ELR (cell line): ENCODE measurements around the gene MVB12B.
"Not testable (repeated sequence)": the region's sequence is repeated elsewhere in the genome, so short reads cannot be mapped to it uniquely, and the experiment has no call there.

Experiments
- DNase-seq: peaks from one replicate; pipeline ENCODE4 v3.0.0-alpha.2; 2015; ENCODE audit warnings: low read depth

Gene MVB12B, protein sequence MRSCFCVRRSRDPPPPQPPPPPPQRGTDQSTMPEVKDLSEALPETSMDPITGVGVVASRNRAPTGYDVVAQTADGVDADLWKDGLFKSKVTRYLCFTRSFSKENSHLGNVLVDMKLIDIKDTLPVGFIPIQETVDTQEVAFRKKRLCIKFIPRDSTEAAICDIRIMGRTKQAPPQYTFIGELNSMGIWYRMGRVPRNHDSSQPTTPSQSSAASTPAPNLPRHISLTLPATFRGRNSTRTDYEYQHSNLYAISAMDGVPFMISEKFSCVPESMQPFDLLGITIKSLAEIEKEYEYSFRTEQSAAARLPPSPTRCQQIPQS

DNA sequence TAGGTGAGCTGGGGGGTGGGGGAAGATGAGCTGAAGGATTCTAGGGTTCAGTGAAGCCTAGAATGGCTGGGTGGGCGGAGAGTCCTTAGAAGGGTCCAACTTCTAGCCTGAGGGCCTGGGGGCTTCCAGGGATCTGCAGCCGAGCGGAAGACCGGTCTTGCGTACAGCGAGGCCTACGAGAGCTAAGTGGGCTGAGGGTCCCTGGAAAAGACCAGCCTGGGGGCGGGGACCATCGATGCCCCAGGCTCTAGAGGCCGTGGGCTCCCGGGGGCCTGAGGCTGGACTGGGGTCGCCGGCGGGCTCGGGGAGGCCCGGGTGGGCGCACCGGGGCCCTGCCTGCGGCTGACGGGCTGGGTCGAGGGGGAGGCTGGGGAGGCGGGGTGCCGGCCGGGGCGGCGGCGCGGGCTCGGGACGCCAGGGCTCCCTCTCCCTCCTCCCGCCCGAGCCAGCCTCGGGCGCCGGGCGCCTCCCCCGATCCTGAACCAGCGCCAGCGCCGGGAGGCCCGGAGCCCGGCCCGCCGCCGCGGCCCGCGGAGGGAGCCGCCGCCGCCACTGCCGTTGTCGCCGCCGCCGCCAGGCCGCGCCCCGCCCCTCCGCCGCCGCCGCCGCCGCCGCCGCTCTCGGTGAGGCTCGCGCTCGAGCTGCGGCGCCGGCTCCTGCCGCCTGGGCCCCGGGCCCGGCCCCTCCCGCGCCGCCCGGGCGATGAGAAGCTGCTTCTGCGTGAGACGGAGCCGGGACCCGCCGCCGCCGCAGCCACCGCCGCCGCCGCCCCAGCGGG is at the start of gene MVB12B:
TSS of gene MVB12B (plus strand) at position 602 of the 778 bp plus-strand sequence. CDS start at position 703, 101 bp downstream.
- peak; percentile 47 for DNase-seq

DNA sequence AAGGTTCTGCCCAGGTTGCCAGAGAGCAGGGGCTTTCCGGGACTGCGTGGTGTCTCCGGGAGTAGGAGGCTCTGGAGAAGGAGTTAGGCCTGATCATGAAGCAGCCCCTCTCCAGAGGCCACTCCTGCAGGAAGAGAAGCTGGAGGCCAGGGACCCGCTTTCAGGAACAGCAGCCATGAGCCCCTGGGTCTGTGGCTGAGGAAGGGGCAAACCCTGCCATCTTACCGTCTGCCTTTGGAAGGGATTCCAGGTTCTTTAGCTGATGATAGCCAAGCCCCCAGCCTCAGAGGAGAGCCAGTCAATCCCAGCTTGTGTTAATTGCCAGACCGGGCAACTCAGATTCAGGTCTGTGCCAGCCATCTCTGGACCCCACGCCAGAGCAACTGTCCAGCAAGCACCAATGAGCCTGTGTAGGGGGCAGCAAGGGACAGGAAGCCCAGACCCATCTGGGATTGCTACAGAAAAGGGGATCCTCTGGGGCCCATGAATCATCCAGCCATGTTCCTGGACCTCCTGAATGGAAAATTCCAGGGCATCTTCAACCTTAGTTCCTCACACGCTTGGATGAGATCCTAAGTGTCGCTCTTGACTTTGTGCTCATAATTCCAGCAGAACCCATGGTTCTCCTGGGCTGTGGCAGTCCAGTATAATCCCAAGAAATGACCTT is 42.7 kb upstream of the MVB12B start:
- DNase-seq, result no peak

DNA sequence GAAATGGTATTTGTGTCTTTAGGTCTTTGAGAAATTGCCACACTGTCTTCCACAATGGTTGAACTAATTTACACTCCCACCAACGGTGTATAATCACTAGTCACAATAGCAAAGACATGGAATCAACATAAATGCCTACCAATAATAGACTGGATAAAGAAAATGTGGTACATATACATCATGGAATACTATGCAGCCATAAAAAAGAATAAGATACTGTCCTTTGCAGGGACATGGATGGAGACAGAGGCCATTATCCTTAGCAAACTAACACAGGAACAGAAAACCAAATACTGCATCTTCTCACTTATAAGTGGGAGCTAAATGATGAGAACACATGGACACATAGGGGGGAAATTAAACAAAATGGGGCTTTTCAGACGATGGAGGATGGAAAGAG is 41.0 kb upstream of the MVB12B start:
- not testable (repeated sequence) for DNase-seq

DNA sequence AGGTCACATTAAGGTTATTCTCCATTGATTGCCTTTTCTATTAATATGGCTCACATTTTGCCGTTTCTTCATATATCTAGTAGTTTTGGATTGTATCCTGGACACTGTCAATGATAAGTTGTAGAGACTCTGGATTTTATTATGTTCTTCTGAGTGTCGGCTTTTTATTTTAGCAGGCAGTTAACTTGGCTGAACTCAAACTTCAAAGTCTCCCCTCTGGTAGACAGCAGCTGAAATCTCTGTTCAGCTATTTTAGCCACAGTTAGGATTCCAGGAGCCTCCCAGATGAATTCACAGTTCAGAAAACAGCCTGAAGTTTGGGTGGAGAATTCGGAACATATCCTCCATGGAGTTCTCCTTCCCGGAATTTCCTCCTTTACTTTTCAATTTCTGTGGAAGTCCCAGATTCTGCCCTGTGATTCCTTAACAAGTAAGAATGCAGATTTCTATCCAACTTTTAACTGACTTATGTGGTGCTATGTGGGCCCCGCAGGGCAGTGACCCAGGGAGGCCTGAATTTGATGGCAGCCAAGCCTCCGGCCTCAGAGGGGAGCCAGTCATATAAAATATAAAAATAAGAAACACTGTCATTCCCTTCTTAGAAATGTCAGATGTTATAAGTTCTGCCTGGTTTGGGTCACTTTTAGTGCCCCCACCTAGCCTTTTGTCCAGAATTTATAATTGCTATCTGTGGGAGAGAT is 39.3 kb upstream of the MVB12B start:
- no peak for DNase-seq

DNA sequence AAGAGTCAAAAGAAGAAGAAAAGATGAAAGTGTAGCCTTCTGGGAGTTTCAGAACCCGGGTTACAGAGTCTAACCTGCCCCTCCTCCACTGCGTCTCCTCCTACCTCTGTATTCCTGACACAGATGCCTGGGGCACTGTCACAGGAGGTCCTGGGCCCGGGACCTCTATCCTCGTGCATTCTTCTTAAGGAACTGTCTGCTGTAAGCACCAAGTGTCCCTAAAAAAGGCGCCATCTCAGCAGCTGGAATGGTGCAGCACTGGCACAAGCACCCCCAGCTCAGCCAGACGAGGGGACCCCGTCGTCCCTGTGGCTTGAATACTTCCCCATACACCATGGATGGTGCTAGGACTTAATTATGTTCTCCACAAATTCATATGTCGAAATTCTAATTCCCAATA is 35.8 kb upstream of the MVB12B start:
- DNase-seq, result no peak

DNA sequence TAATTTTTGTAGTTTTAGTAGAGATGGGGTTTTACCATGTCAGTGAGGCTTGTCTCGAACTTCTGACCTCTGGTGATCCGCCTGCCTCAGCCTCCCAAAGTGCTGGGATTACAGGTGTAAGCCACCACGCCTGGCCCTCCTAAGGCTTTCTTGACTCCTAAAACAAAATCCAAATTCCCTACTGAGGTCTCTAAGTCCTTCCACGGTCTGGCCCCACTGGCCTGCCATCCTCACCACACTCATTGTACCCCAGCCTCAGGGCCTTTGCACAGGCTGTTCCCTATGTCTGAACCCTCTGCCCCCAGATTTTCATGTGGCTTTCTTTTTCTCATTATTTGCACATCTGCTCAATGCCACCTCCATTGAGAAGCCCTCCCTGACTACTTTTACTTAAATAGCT is 34.7 kb upstream of the MVB12B start:
- no peak for DNase-seq

DNA sequence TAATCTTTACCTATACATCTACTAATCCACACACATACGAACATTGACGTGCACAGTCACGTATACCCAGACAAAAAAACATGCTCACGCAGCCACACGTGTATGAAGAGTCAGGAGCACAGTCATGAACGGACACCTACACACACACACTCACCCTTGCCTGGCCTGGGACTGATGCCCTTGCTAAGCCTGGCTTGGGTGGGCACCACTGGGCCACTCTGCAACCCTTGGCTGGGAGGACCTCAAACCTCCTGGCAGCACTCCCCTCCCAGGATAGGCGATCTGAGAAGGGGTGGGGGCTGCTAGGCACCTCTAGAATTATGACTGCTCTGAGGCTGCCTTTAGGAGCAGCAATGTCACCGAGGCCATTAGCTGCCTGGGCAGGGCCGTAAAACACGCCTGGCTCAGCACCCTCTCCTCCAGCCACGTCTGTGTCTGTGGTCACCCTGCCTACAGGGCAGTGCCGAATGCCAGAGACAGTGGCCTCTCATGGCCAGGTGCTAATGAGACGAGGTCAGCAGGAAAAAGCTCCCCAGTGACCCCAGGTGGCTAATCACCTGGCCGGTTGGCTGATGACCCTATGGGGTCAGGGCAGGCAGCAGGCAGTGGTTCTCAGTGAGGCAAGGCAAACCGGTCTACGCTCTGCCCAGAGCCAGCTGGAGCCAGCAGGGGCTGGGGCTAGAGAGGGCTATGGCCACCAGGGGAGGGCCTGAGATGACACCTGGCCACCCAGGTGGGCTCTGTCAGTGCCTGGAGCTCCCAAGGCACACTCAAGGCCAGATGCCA is 33.7 kb upstream of the MVB12B start:
- no peak for DNase-seq

DNA sequence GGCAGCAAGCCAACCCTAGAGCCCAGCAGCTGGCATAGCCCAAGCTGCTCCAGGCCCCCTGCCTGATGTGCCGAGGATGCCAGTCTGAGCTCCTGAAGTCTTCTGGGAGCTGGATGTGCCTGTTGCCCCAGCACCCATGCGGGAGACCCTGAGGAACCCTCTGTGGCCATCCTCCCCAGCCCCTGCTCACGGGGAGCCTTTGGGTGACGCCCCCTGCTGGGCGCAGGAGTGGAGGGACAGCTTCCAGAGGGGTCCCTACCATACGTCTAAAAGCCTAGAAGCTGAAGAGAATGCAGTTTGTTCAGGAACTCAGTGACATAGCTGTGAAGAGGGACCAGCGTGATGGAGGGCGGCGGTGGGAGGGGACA is 33.1 kb upstream of the MVB12B start:
- no peak for DNase-seq

DNA sequence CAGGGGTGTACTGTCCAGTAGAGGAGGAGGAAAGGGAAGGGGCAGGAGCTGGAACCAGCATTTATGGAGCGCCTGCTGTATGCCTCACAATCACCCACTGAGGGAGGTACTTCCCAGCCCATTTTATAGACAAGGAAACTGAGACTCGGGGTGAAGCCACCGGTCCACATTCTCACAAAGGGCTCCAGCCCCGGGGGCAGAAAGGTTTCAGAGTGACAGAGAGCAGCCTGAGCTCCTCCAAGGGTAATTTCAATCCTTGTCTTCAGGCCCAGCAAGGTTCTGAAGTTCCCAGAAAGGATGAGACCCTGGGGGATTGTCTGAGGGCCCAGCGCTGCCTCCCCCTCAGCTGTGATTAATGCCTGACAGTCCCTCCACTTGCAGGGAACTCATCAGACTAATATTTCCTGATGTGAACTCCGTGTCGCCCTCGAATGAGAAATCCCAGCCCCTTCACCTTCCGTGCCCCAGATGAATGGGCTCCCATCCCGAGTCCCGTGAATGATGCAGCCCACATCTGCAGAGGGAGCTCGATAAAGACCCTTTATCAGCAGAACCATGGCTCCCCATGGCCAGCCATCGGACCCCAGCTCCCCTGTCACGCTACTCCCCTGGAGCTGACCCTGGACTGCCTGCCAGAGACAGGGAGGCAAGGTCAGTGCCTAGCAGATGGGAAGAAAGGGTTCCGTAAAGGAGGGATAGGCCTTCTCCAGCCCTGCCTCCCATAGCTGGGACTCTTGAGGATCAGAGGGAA is 32.1 kb upstream of the MVB12B start:
- DNase-seq, result no peak

DNA sequence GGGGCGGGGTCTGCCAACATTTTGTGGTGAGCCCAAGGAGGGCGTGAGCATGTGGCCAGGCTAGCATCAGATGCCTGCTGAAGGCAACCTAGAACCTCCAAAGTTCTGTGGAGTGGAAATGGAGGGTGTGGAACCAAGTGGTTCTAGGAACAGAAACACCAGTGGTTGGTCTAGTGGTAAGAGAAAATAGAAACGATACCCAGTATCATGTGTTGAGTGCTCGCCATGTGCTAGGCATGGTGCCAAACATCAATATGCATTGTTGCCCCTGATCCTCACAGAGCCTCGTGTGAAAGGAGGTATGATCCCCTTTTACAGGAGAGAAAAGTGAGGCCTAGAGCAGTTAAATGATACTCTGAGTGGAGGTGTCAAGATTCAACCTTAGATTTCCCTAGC is 31.5 kb upstream of the MVB12B start:
- no peak for DNase-seq

DNA sequence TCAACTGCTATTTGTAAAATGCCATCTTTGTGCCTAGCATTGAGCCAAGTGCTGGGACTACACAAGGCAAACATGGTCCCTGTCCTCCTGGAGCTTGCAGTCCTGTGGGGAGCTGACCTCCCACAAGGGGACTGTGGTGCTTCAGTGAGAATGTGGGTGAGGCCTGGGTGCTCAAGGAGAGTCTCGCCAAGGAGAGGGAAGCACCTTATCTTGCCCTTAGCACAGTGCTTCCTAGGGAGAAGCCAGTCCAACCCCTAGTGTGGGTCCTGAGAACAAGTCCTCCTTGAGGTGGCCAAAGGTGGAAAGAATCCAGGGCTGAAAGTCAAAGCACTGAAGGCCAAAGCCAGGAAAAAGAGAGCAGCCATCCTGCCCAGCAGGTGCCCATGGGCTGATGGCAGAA is 31.1 kb upstream of the MVB12B start:
- no peak for DNase-seq

DNA sequence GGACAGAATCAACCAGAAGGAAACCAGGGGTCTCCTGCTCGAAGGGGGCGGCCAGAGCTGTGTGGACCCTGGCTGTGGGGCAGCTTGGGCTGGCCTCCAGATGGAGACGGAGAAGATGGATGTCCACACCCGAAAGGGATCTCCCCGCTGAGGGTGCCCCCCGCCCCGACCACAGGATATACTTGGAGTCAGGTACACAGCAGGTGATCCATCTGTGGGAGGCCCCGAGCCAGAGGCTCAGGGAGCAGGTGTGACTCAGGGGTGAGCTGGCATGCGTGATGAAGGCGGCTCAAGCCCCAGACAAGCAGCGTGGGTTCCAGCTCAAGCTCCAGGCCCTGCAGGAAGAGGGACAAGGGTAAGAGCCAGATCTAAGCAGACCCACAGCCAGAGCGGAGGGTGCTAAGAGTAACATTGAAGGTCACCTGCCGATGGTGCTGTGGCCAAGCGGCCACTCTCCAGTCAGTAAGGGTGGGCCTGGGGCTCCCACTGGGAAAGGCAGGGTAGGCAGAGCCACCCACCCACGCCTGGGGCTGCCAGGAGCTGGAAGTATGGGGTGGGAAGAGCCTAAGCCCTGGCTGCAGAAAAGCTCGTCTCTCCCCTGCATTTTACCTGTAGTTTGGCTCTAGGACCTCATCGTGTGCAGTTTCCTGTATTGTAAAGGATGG is 30.6 kb upstream of the MVB12B start:
- DNase-seq, result no peak

DNA sequence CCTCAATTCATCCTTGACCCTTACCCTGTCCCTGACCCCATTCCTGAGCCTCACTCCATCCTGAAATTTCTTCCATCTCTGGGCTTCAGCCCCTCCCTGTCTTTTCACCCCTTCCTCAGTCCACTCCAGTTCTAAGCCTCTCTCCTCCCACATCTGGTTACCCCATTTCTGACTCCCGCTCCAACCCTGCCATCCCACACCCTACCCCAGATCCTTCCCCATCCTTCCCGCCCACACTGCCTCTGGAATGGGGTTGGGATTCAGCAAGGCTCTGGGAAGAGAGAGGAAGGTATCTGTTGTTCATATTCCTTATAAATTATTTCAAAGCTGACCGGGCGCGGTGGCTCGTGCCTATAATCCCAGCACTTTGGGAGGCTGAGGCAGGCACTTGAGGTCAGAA is 29.9 kb upstream of the MVB12B start:
- no peak for DNase-seq

DNA sequence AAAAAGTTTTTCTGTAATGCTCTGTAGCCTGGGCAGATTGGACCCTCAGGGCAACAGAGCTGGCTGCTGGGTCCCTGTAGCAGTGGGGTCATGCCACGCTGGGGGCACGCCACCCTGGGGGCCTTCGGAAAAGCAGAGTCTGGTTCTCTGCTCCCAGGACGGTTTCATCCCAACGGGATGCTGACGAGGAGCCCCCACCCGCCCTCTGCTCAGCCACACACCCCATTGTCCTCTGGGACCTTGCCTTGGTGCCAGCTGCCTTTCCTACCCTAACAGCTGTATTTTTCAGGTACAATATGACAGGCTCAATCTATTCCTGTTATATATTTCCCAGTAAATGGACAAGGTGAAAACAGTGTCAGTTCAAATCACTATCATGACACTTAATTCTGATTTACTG is 29.0 kb upstream of the MVB12B start:
- DNase-seq, result no peak

DNA sequence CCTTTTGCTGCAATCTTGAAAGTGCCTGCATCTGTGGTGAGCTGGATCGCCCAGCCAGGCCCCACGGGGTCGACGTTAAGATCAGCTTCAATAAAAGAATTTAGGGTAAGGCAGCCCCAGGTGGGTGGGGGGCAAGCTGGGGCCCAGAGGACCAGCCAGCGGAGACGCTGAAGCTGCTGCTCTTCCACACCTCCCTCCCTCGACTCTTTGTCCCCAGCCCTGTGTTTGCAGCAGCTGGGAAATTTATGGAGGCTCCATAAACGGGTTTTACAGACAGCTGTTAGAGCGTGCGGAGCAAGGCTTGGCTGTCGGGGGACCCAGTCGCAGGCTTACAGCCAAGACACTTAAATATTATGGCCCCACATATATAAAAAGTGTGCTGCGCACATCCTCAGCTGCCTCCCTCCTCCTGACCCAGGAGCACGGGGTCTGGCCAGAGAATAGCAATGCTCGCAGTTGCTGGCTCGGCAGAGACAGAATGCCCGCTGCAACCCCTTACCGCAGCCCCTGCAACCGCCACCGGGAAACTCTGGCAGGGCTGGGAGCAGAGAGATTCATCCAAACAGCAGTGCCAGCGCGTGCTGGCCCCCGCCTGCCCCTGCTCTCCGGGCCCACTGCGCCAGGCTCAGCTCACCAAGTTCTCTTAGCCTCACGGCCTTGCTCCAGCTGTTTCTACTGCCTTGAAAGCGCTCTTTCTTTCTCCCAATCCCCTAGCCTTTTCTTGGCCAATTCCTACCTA is 28.4 kb upstream of the MVB12B start:
- no peak for DNase-seq

DNA sequence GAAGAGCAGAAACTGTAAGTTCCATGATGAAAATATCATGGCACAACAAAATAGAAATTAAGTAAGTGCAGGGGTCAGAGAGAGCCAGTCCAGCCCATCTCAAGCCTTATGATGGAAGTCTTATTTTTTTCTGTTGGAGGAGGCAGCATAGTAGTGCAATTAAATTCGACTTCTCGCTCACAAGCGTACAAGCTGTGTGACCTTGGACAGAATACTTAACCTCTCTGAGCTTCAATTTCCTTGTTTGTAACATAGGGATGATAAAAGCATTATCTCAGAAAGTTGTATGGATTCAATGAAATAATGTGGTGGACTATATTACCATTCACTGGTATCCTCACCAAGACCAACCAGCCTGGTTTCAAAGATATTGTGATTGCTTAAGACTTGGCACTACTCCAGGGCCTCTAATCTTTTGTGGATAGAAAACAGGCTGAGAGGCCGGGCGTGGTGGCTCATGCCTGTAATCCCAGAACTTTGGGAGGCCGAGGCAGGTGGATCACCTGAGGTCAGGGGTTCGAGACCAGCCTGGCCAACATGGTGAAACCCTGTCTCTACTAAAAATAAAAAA is 26.8 kb upstream of the MVB12B start:
- DNase-seq, result no peak

DNA sequence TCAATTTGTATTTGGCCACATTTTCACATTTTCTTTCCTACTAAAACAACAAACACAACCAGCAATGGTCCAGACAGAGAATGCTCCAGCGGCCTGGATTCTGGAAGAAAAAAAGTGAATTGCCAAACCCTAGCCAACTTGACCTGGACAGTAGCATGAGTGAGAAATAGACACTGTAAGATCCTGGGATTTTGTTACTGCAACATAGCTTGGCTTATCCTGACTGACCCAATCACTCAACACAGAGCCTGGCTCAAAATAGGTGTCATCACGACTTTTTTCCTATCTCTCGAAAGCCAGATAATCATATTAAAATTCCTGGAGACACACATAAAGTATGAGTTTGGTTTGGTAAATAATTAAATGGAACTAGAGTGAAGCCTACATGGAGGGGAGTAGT is 25.4 kb upstream of the MVB12B start:
- DNase-seq, result no peak

DNA sequence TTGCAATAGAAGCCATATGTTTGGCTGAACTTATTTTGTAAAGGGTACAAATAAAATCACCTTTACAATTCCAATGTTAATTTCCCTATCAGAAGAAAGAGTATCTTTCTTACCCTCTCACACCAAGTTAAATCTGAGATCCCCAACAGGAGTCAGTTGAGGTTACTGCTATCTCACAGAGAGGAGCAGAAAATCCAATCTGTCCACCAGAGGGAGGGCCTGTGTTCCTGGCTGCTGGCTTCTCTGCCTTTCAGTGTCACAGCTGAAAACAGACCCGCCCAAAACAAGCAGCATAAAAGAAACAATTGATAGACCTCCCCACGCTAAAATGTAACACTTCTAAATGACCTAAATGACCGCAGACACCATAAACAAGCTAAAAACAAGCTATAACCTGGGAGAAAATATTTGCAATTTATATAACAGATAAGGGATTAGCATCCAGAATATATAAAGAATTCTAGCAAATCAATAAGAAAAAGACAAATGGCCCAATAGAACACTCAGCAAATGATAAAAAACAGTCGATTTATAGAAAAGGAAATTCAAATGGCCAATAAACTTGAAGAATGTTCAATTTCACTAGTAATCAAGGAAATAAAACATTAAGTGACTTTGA is 24.5 kb upstream of the MVB12B start:
- peak; percentile 76 for DNase-seq

DNA sequence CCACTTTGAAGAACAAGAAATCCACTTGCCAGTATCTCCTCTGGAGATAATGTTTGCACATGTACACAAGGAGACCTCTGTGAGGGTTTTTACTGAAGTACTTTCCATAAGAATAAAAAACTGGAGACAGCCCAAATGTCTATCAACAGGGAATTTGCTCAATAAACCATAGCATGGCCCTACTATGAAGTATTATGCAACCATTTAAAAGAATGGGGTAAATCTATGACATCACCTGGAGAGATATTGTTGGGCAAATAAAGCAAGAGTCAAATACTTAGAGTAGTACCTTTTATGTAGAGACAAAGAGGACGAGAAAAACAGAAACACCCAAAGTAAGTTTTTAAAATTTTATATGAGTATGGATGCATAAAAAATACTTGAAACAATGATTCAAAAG is 23.9 kb upstream of the MVB12B start:
- DNase-seq, result no peak
